Parathyroid adenoma (tissue), 2 donors: ENCODE results near the gene DTHD1.

Experiments used
- H2AFZ ChIP-seq: fragments of 300-600 bp; sonication (generic); one replicate; pipeline ENCODE4 v1.7.0; 2017; ENCODE audit warnings: antibody characterized with exemption, mild to moderate bottlenecking
- H3K27ac ChIP-seq: fragments of 300-600 bp; sonication (generic); one replicate; pipeline ENCODE4 v1.7.0; 2017
- H3K27me3 ChIP-seq: fragments of 300-600 bp; sonication (generic); one replicate; pipeline ENCODE4 v1.7.0; 2017; ENCODE audit warnings: low read length; ENCODE audit not compliant: control insufficient read depth, insufficient read depth
- H3K36me3 ChIP-seq: fragments of 300-600 bp; sonication (generic); one replicate; pipeline ENCODE4 v1.7.0; 2017; ENCODE audit warnings: low read length; ENCODE audit not compliant: control insufficient read depth, insufficient read depth
- H3K4me1 ChIP-seq: fragments of 300-600 bp; sonication (generic); one replicate; pipeline ENCODE4 v1.7.0; 2017; ENCODE audit warnings: control low read depth
- H3K4me2 ChIP-seq: fragments of 300-600 bp; sonication (generic); one replicate; pipeline ENCODE4 v1.7.0; 2017; ENCODE audit warnings: low read length
- H3K4me3 ChIP-seq: fragments of 300-600 bp; sonication (generic); one replicate; pipeline ENCODE4 v1.7.0; 2017; ENCODE audit warnings: low read depth, low read length
- H3K79me2 ChIP-seq: fragments of 300-600 bp; sonication (generic); one replicate; pipeline ENCODE4 v1.7.0; 2017; ENCODE audit warnings: control low read depth
- H3K9ac ChIP-seq: fragments of 300-600 bp; sonication (generic); one replicate; pipeline ENCODE4 v1.7.0; 2017; ENCODE audit warnings: mild to moderate bottlenecking
- H3K9me3 ChIP-seq: fragments of 300-600 bp; sonication (generic); one replicate; pipeline ENCODE4 v1.7.0; 2017; ENCODE audit warnings: low read length; ENCODE audit not compliant: control insufficient read depth
- CTCF ChIP-seq: fragments of 300-600 bp; sonication (generic); IDR thresholded peaks from one replicate; pipeline ENCODE4 v1.7.0; 2017; ENCODE audit warnings: antibody characterized with exemption, mild to moderate bottlenecking
- donor health status: primary hyperparathyroidism.

The DTHD1 gene

GRCh38 chr4:36278789-36279188, 2.6 kb upstream of the DTHD1 start:
- Histone ChIP-seq H2AFZ (no peak overlapping the region), H3K79me2 (no peaks in the 10 kb centered on the region), H3K4me2 (no peak overlapping the region), H3K27me3 (no peaks in the 10 kb centered on the region), H3K9ac (no peak overlapping the region), H3K4me3 (no peak overlapping the region), H3K9me3 (no peaks in the 10 kb centered on the region), H3K27ac (no peak overlapping the region), H3K36me3 (no peaks in the 10 kb centered on the region), H3K4me1 (no peaks in the 10 kb centered on the region)
- TF ChIP-seq CTCF: no peak

- Histone ChIP-seq H3K4me2 (no peak overlapping the region), H2AFZ (peak overlapping the region; percentile 46), H3K9ac (no peak overlapping the region), H3K4me3 (no peak overlapping the region), H3K27ac (no peak overlapping the region), H3K9me3 (no peaks in the 10 kb centered on the region), H3K4me1 (no peaks in the 10 kb centered on the region), H3K36me3 (no peaks in the 10 kb centered on the region), H3K79me2 (no peaks in the 10 kb centered on the region), H3K27me3 (no peaks in the 10 kb centered on the region)
- TF ChIP-seq CTCF: no peak
These were observed 861 bp upstream of the DTHD1 start for GRCh38 chr4:36280555-36280954.

- Histone ChIP-seq H3K79me2 (no peaks in the 10 kb centered on the region), H3K4me2 (no peak overlapping the region), H3K27ac (no peak overlapping the region), H3K9ac (no peak overlapping the region), H3K27me3 (no peaks in the 10 kb centered on the region), H3K9me3 (no peaks in the 10 kb centered on the region), H2AFZ (no peak overlapping the region), H3K4me3 (no peak overlapping the region), H3K4me1 (no peaks in the 10 kb centered on the region), H3K36me3 (no peaks in the 10 kb centered on the region)
- no peak for TF ChIP-seq CTCF
These were observed 1.2 kb downstream of the DTHD1 start for GRCh38 chr4:36282503-36283030.

- no peaks in the 10 kb centered on the region for H3K9me3 ChIP-seq
- no peak for TF ChIP-seq CTCF
- H2AFZ ChIP-seq: no peak overlapping the region
- no peaks in the 10 kb centered on the region for H3K79me2 ChIP-seq
- no peaks in the 10 kb centered on the region for H3K27me3 ChIP-seq
- H3K27ac ChIP-seq: no peak overlapping the region
- H3K4me3 ChIP-seq: no peak overlapping the region
- H3K9ac ChIP-seq: no peak overlapping the region
- no peak overlapping the region for H3K4me2 ChIP-seq
- H3K36me3 ChIP-seq: no peaks in the 10 kb centered on the region
- no peaks in the 10 kb centered on the region for H3K4me1 ChIP-seq
These were observed 2.6 kb downstream of the DTHD1 start for GRCh38 chr4:36283912-36284465.

GRCh38 chr4:36285784-36286480, 4.5 kb downstream of the DTHD1 start:
- Histone ChIP-seq H3K27ac (no peak overlapping the region), H2AFZ (no peak overlapping the region), H3K27me3 (no peaks in the 10 kb centered on the region), H3K9ac (no peak overlapping the region), H3K36me3 (no peaks in the 10 kb centered on the region), H3K4me2 (no peak overlapping the region), H3K4me3 (no peak overlapping the region), H3K79me2 (no peaks in the 10 kb centered on the region), H3K4me1 (no peaks in the 10 kb centered on the region), H3K9me3 (no peaks in the 10 kb centered on the region)
- no peak for TF ChIP-seq CTCF
